HepG2 (cell line): ENCODE data around the gene TBC1D32. TPM values are rescaled to one million over a fixed set of nuclear protein-coding genes. Genes with fewer than 3 reads are reported as not detected.

Experiments
- BCL6 ChIP-seq: IDR thresholded peaks from 2 replicates; pipeline ENCODE4 v1.6.1; 2016; ENCODE audit warnings: missing genetic modification reagents, missing compliant biosample characterization
- CBX5 ChIP-seq: sonication (generic); formaldehyde crosslinking; IDR thresholded peaks from 2 replicates; pipeline ENCODE4 v1.4.0; 2020; ENCODE audit warnings: missing genetic modification reagents, borderline replicate concordance
- CSRNP2 ChIP-seq: sonication (generic); formaldehyde crosslinking; conservative IDR thresholded peaks from 2 replicates; pipeline ENCODE4 v1.8.0; 2022; ENCODE audit warnings: low read depth, missing genetic modification reagents
- EZH2 ChIP-seq: conservative IDR thresholded peaks from 2 replicates; pipeline ENCODE4 v1.6.1; 2012; ENCODE audit warnings: mild to moderate bottlenecking, low read depth, low read length, moderate library complexity
- FIP1L1 ChIP-seq: fragments of 200-400 bp; formaldehyde crosslinking; IDR thresholded peaks from 2 replicates; pipeline ENCODE4 v1.6.1; 2018; ENCODE audit warnings: low read depth, mild to moderate bottlenecking, low read length, moderate library complexity, borderline replicate concordance; ENCODE audit not compliant: insufficient read depth
- FLYWCH1 ChIP-seq: sonication (generic); formaldehyde crosslinking; IDR thresholded peaks from 2 replicates; pipeline ENCODE4 v1.8.1; 2023; ENCODE audit warnings: mild to moderate bottlenecking, missing genetic modification reagents
- FOXO1 ChIP-seq: sonication (generic); formaldehyde crosslinking; IDR thresholded peaks from 2 replicates; pipeline ENCODE4 v1.4.0; 2020; ENCODE audit warnings: missing genetic modification reagents
- GZF1 ChIP-seq: sonication (generic); formaldehyde crosslinking; IDR thresholded peaks from 2 replicates; pipeline ENCODE4 v1.5.1; 2020; ENCODE audit warnings: mild to moderate bottlenecking, missing genetic modification reagents
- HNRNPLL ChIP-seq: fragments of 200-400 bp; formaldehyde crosslinking; IDR thresholded peaks from 2 replicates; pipeline ENCODE4 v1.6.1; 2017; ENCODE audit warnings: mild to moderate bottlenecking, low read depth, low read length; ENCODE audit not compliant: poor library complexity, severe bottlenecking
- HNRNPUL1 ChIP-seq: fragments of 200-400 bp; formaldehyde crosslinking; IDR thresholded peaks from 2 replicates; pipeline ENCODE4 v1.6.1; 2017; ENCODE audit warnings: low read depth, mild to moderate bottlenecking, low read length, moderate library complexity
- KDM5B ChIP-seq: sonication (generic); formaldehyde crosslinking; IDR thresholded peaks from 2 replicates; pipeline ENCODE4 v1.4.0; 2020; ENCODE audit warnings: missing genetic modification reagents, mild to moderate bottlenecking, borderline replicate concordance
- KLF16 ChIP-seq, 2 experiments: sonication (generic) in 1 of 2; formaldehyde crosslinking in 1 of 2; IDR thresholded peaks; 2 replicates each; pipeline versions ENCODE4 v1.6.1 to v1.8.0; 2016 to 2023; ENCODE audit warnings: missing genetic modification reagents in 2 of 2, missing compliant biosample characterization in 1 of 2
- MBD4 ChIP-seq: IDR thresholded peaks from 2 replicates; pipeline ENCODE4 v1.6.1; 2012; ENCODE audit warnings: low read length, inconsistent platforms, borderline replicate concordance
- MTA1 ChIP-seq: sonication (generic); formaldehyde crosslinking; IDR thresholded peaks from 2 replicates; pipeline ENCODE4 v1.4.0; 2020; ENCODE audit warnings: missing genetic modification reagents, mild to moderate bottlenecking, borderline replicate concordance
- NCOA1 ChIP-seq: sonication (generic); formaldehyde crosslinking; IDR thresholded peaks from 2 replicates; pipeline ENCODE4 v1.9.0; 2021; ENCODE audit warnings: missing genetic modification reagents
- NR0B2 ChIP-seq: sonication (generic); formaldehyde crosslinking; IDR thresholded peaks from 2 replicates; pipeline ENCODE4 v1.4.0; 2020; ENCODE audit warnings: mild to moderate bottlenecking, missing genetic modification reagents
- PHF20 ChIP-seq: sonication (generic); formaldehyde crosslinking; IDR thresholded peaks from 2 replicates; pipeline ENCODE4 v1.5.0; 2020; ENCODE audit warnings: mild to moderate bottlenecking, missing genetic modification reagents
- POLR2G ChIP-seq: fragments of 200-400 bp; formaldehyde crosslinking; IDR thresholded peaks from 2 replicates; pipeline ENCODE4 v1.6.1; 2018; ENCODE audit warnings: mild to moderate bottlenecking, low read depth, low read length, moderate library complexity
- SOX6 ChIP-seq, 2 experiments: fragments of 450-650 bp in 1 of 2; sonication (generic) in 1 of 2; formaldehyde crosslinking in 1 of 2; IDR thresholded peaks; 2 replicates each; pipeline versions ENCODE4 v1.4.0 to v1.6.1; 2017 to 2020; ENCODE audit warnings: antibody characterized with exemption in 1 of 2, mild to moderate bottlenecking in 1 of 2, missing genetic modification reagents in 1 of 2
- SRSF1 ChIP-seq: fragments of 200-400 bp; formaldehyde crosslinking; optimal IDR thresholded peaks from 2 replicates; pipeline ENCODE3; 2017; ENCODE audit warnings: mild to moderate bottlenecking, low read depth, low read length, moderate library complexity
- STAT5B ChIP-seq: sonication (generic); formaldehyde crosslinking; IDR thresholded peaks from 2 replicates; pipeline ENCODE4 v1.4.0; 2020; ENCODE audit warnings: missing genetic modification reagents
- U2AF1 ChIP-seq: fragments of 200-400 bp; formaldehyde crosslinking; optimal IDR thresholded peaks from 2 replicates; pipeline ENCODE3; 2017; ENCODE audit warnings: mild to moderate bottlenecking, low read depth, low read length
- ZNF337 ChIP-seq: sonication (generic); formaldehyde crosslinking; IDR thresholded peaks from 2 replicates; pipeline ENCODE4 v1.5.1; 2020; ENCODE audit warnings: missing genetic modification reagents, low read depth, mild to moderate bottlenecking, borderline replicate concordance
- ZNF44 ChIP-seq: sonication (generic); formaldehyde crosslinking; IDR thresholded peaks from 2 replicates; pipeline ENCODE4 v1.5.1; 2020; ENCODE audit warnings: mild to moderate bottlenecking, missing genetic modification reagents
- ZNF543 ChIP-seq: sonication (generic); formaldehyde crosslinking; IDR thresholded peaks from 2 replicates; pipeline ENCODE4 v1.4.0; 2020; ENCODE audit warnings: mild to moderate bottlenecking, missing genetic modification reagents
- ZNF839 ChIP-seq: sonication (generic); formaldehyde crosslinking; IDR thresholded peaks from 2 replicates; pipeline ENCODE4 v1.4.0; 2020; ENCODE audit warnings: missing genetic modification reagents, mild to moderate bottlenecking, borderline replicate concordance
- ZSCAN22 ChIP-seq: sonication (generic); formaldehyde crosslinking; IDR thresholded peaks from 2 replicates; pipeline ENCODE4 v1.4.0; 2020; ENCODE audit warnings: mild to moderate bottlenecking, missing genetic modification reagents
- polyA plus RNA-seq, 8 experiments: library from polyadenylated mRNA; depleted of rRNA in 3 of 8; stranded (reverse) in 7 of 8; unstranded in 1 of 8; fragments of >200 nt; fragmentation: Illumina TruSeq in 4 of 8; extraction: Trizol in 4 of 8; gene quantifications; 2 replicates each; pipeline versions ENCODE4 v1.2.1 to v1.2.3, GENCODE V29; 2011 to 2016; ENCODE audit warnings: low read depth in 4 of 8, missing spikeins in 1 of 8, mixed read lengths in 1 of 8; ENCODE audit not compliant: insufficient read depth in 1 of 8
- total RNA-seq, 5 experiments: library from RNA; depleted of rRNA; stranded (reverse); fragments of >200 nt; fragmentation: Illumina TruSeq; extraction: Trizol; gene quantifications; 2 replicates each; pipeline ENCODE4 v1.2.3, GENCODE V29; 2016; ENCODE audit warnings: low read depth in 1 of 5
- TF ChIP-seq, protein P1 (sequence below): sonication (generic); formaldehyde crosslinking; IDR thresholded peaks from 2 replicates; pipeline ENCODE4 v1.4.0; 2020; ENCODE audit warnings: low read depth, mild to moderate bottlenecking, missing genetic modification reagents

Gene TBC1D32
- total and polyA plus RNA-seq, 2 of the 13 experiments (the other 11 are each of a cell fraction or from before 2014, with no cell fraction given), result 2.0 to 4.8 TPM

GRCh38 chr6:121334299-121335086 is at the start of gene TBC1D32 (continued):
- peak in 1 of 2 experiments; percentile 57; a peak in 1 of 4 replicates for TF ChIP-seq KLF16 (CRISPR knock-in tag; IDR thresholded peaks at IDR 0.05)
- TF ChIP-seq ZNF337 (CRISPR knock-in tag), result peak; percentile 82; the same call in 1 of the 2 replicates
- TF ChIP-seq ZNF839, result peak; percentile 83; the same call in 1 of the 2 replicates
- TF ChIP-seq HNRNPLL, result peak; percentile 95
- TF ChIP-seq FOXO1, result no peak
- peak; percentile 26 for TF ChIP-seq BCL6
- no peak for TF ChIP-seq MBD4
- TF ChIP-seq GZF1 (CRISPR knock-in tag), result no peak
- TF ChIP-seq HNRNPUL1, result no peak
- TF ChIP-seq CSRNP2 (CRISPR knock-in tag), result no peak
- peak; percentile 86 for TF ChIP-seq KDM5B (CRISPR knock-in tag)
- peak; percentile 88; the same call in 1 of the 2 replicates for TF ChIP-seq ZNF44 (CRISPR knock-in tag)
- TF ChIP-seq, protein P1, sequence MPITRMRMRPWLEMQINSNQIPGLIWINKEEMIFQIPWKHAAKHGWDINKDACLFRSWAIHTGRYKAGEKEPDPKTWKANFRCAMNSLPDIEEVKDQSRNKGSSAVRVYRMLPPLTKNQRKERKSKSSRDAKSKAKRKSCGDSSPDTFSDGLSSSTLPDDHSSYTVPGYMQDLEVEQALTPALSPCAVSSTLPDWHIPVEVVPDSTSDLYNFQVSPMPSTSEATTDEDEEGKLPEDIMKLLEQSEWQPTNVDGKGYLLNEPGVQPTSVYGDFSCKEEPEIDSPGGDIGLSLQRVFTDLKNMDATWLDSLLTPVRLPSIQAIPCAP (CRISPR knock-in tag), result peak; percentile 98
- no peak for TF ChIP-seq FLYWCH1 (CRISPR knock-in tag)
- no peak for TF ChIP-seq ZNF543 (CRISPR knock-in tag)
- no peak for TF ChIP-seq FIP1L1
- TF ChIP-seq SOX6 (IDR thresholded peaks at IDR 0.05), result no peak
- peak; percentile 60 for TF ChIP-seq SOX6 (CRISPR knock-in tag; IDR thresholded peaks at IDR 0.05)
- TF ChIP-seq STAT5B, result no peak
- peak; percentile 90; the same call in 1 of the 2 replicates for TF ChIP-seq CBX5 (CRISPR knock-in tag)
- no peak for TF ChIP-seq NCOA1 (CRISPR knock-in tag)
- TF ChIP-seq MTA1 (CRISPR knock-in tag), result peak; percentile 77; the same call in 1 of the 2 replicates
- TF ChIP-seq SRSF1, result peak; percentile 54
- no peak for TF ChIP-seq U2AF1
- peak; percentile 76 for TF ChIP-seq PHF20 (CRISPR knock-in tag)
- TF ChIP-seq NR0B2 (CRISPR knock-in tag), result 0 out of 2 replicates have a peak, but pooled peaks have one; percentile 19
- peak; percentile 89 for TF ChIP-seq POLR2G
- TF ChIP-seq ZSCAN22 (CRISPR knock-in tag), result no peak
- no peak for TF ChIP-seq EZH2
